GM23338 (cell line): ENCODE results near the gene ZNF561. TPM values are rescaled to one million over a fixed set of nuclear protein-coding genes. Genes with fewer than 3 reads are reported as not detected.

Experiments
- ATAC-seq: fragments of 200-7000 bp; cut with Tn5 transposase; 3 replicates; pipeline ENCODE4 v1.9.1; 2020
- DNase-seq: peaks from one replicate; pipeline ENCODE4 v3.0.0-alpha.2; 2015; ENCODE audit warnings: low spot score
- H2AFZ ChIP-seq: fragments of 200-600 bp; sonication (generic); 2 replicates; pipeline ENCODE4 v1.8.0; 2016; ENCODE audit warnings: antibody characterized with exemption, mild to moderate bottlenecking, moderate library complexity
- H3F3A ChIP-seq: fragments of 200-600 bp; sonication (generic); replicated peaks from 2 replicates; pipeline ENCODE4 v1.8.0; 2017; ENCODE audit warnings: antibody characterized with exemption, mixed run types, low read depth
- H3K27ac ChIP-seq: fragments of 200-600 bp; sonication (generic); 2 replicates; pipeline ENCODE4 v1.6.1; 2016; ENCODE audit warnings: low read depth
- H3K27me3 ChIP-seq: fragments of 200-600 bp; sonication (generic); 2 replicates; pipeline ENCODE4 v1.8.0; 2016; ENCODE audit warnings: mild to moderate bottlenecking, mixed run types, moderate library complexity; ENCODE audit not compliant: insufficient read depth
- H3K36me3 ChIP-seq: fragments of 200-600 bp; sonication (generic); 2 replicates; pipeline ENCODE4 v1.8.0; 2016; ENCODE audit warnings: mild to moderate bottlenecking; ENCODE audit not compliant: insufficient read depth
- H3K4me1 ChIP-seq: fragments of 200-600 bp; sonication (generic); 2 replicates; pipeline ENCODE4 v1.8.0; 2016; ENCODE audit warnings: mild to moderate bottlenecking, moderate library complexity; ENCODE audit not compliant: insufficient read depth
- H3K4me2 ChIP-seq: fragments of 200-600 bp; sonication (generic); 2 replicates; pipeline ENCODE4 v1.7.1; 2017; ENCODE audit warnings: mixed run types
- H3K4me3 ChIP-seq: fragments of 200-600 bp; sonication (generic); 2 replicates; pipeline ENCODE4 v1.6.1; 2016; ENCODE audit warnings: mixed run types
- H3K79me2 ChIP-seq: fragments of 200-600 bp; sonication (generic); replicated peaks from 2 replicates; pipeline ENCODE4 v1.8.0; 2017; ENCODE audit warnings: mild to moderate bottlenecking; ENCODE audit not compliant: insufficient read depth
- H3K9me2 ChIP-seq: fragments of 200-600 bp; sonication (generic); 2 replicates; pipeline ENCODE4 v1.8.0; 2017; ENCODE audit not compliant: insufficient read depth
- H4K20me1 ChIP-seq: fragments of 200-600 bp; sonication (generic); replicated peaks from 2 replicates; pipeline ENCODE4 v1.8.0; 2017; ENCODE audit warnings: mild to moderate bottlenecking; ENCODE audit not compliant: insufficient read depth
- H3K27ac Mint-ChIP-seq: 2 replicates; pipeline ENCODE4 v1.8.0; 2020; ENCODE audit warnings: inconsistent platforms, mild to moderate bottlenecking, moderate library complexity, mixed read lengths
- H3K27me3 Mint-ChIP-seq: 3 replicates; pipeline ENCODE4 v1.8.0; 2022; ENCODE audit warnings: low read depth, mild to moderate bottlenecking, moderate library complexity, mixed read lengths, inconsistent platforms; ENCODE audit not compliant: insufficient read depth, poor library complexity
- H3K36me3 Mint-ChIP-seq: 3 replicates; pipeline ENCODE4 v1.8.0; 2021; ENCODE audit warnings: low read depth, mild to moderate bottlenecking, inconsistent platforms, moderate library complexity, mixed read lengths
- H3K4me1 Mint-ChIP-seq: 3 replicates; pipeline ENCODE4 v1.8.0; 2020; ENCODE audit warnings: mild to moderate bottlenecking, inconsistent platforms, mixed read lengths
- H3K4me3 Mint-ChIP-seq: 3 replicates; pipeline ENCODE4 v1.8.0; 2021; ENCODE audit warnings: moderate library complexity, mild to moderate bottlenecking, inconsistent platforms, mixed read lengths
- H3K9me3 Mint-ChIP-seq: 3 replicates; pipeline ENCODE4 v1.8.0; 2020; ENCODE audit warnings: moderate library complexity, mild to moderate bottlenecking, inconsistent platforms, mixed read lengths
- CREB1 ChIP-seq: fragments of 250-450 bp; sonication (Bioruptor Pico); IDR thresholded peaks from 2 replicates; pipeline ENCODE4 v1.5.0; 2020; ENCODE audit warnings: low read depth, mild to moderate bottlenecking, moderate library complexity
- EZH2 ChIP-seq: fragments of 200-600 bp; sonication (generic); IDR thresholded peaks from one replicate; pipeline ENCODE4 v1.8.0; 2017; ENCODE audit warnings: antibody characterized with exemption, mild to moderate bottlenecking, low read depth; ENCODE audit not compliant: unreplicated experiment
- JUNB ChIP-seq: IDR thresholded peaks from one replicate; pipeline ENCODE4 v1.6.1; 2016; ENCODE audit warnings: antibody characterized with exemption; ENCODE audit not compliant: unreplicated experiment
- NANOG ChIP-seq: IDR thresholded peaks from 2 replicates; pipeline ENCODE4 v1.6.1; 2016; ENCODE audit warnings: antibody characterized with exemption, borderline replicate concordance
- POLR2AphosphoS5 ChIP-seq: IDR thresholded peaks from 2 replicates; pipeline ENCODE4 v1.6.1; 2016; ENCODE audit warnings: antibody characterized with exemption, low read depth
- STAT1 ChIP-seq: IDR thresholded peaks from one replicate; pipeline ENCODE4 v1.6.1; 2016; ENCODE audit warnings: antibody characterized with exemption; ENCODE audit not compliant: unreplicated experiment
- ZNF331 ChIP-seq: fragments of 250-450 bp; sonication (Bioruptor Pico); IDR thresholded peaks from 2 replicates; pipeline ENCODE4 v1.5.0; 2020; ENCODE audit warnings: low read depth, mild to moderate bottlenecking, moderate library complexity
- polyA plus RNA-seq: library from polyadenylated mRNA; unstranded; fragments of >200 nt; fragmentation: Nextera tagmentation; extraction: Ambion mirVana; gene quantifications from 2 replicates; pipeline ENCODE4 v1.2.1, GENCODE V29; 2016
- total RNA-seq: library from RNA; depleted of rRNA; stranded (reverse); fragments of >200 nt; shearing (Covaris generic); gene quantifications from 2 replicates; pipeline ENCODE4 v1.2.3, GENCODE V29; 2014
- TF ChIP-seq, protein P1 (sequence below): IDR thresholded peaks from 2 replicates; pipeline ENCODE4 v1.6.1; 2016; ENCODE audit warnings: antibody characterized with exemption
- TF ChIP-seq, protein P2 (sequence below): IDR thresholded peaks from one replicate; pipeline ENCODE4 v1.6.1; 2018; ENCODE audit warnings: antibody characterized with exemption; ENCODE audit not compliant: unreplicated experiment
- TF ChIP-seq, protein P3 (sequence below): fragments of 250-450 bp; sonication (Bioruptor Pico); IDR thresholded peaks from 2 replicates; pipeline ENCODE4 v1.5.0; 2020; ENCODE audit warnings: mild to moderate bottlenecking, moderate library complexity

ZNF561 gene
- total and polyA plus RNA-seq, 2 experiments from 2014 or later, result 22.7 to 71.1 TPM

DNA sequence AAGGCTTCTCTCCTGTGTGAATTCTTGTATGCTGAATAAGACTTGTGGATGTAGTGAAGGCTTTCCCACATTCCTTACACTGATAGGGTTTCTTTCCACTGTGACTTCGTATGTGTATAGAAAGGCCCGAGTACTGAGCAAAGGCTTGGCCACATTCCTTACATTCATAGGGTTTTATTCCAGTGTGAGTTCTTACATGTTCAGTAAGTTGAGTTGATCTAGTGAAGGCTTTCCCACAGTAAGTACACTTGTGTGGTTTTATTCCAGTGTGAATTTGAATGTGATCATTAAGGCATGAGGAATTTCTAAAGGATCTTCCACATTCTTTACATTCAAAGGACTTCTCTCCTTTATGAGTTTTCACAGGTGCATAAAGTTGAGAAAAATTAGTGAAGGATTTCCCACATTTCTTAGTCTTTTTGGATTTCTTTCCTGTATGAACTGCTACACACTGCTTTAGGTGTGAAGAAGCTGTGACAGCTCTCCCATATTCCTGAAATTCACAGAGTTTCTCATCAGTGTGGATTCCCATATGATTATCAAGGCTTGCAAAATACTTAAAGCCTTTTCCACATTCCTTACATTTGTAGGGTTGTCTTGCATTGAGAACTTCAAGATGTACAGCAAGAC lies 10.4 kb downstream of the ZNF561 start (continued):
- TF ChIP-seq, protein P1, sequence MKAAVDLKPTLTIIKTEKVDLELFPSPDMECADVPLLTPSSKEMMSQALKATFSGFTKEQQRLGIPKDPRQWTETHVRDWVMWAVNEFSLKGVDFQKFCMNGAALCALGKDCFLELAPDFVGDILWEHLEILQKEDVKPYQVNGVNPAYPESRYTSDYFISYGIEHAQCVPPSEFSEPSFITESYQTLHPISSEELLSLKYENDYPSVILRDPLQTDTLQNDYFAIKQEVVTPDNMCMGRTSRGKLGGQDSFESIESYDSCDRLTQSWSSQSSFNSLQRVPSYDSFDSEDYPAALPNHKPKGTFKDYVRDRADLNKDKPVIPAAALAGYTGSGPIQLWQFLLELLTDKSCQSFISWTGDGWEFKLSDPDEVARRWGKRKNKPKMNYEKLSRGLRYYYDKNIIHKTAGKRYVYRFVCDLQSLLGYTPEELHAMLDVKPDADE, result no peak
- TF ChIP-seq ZNF331 (CRISPR knock-in tag) (no peak), EZH2 (no peak), JUNB (no peak), POLR2AphosphoS5 (no peak), STAT1 (no peak)
- TF ChIP-seq, protein P2, sequence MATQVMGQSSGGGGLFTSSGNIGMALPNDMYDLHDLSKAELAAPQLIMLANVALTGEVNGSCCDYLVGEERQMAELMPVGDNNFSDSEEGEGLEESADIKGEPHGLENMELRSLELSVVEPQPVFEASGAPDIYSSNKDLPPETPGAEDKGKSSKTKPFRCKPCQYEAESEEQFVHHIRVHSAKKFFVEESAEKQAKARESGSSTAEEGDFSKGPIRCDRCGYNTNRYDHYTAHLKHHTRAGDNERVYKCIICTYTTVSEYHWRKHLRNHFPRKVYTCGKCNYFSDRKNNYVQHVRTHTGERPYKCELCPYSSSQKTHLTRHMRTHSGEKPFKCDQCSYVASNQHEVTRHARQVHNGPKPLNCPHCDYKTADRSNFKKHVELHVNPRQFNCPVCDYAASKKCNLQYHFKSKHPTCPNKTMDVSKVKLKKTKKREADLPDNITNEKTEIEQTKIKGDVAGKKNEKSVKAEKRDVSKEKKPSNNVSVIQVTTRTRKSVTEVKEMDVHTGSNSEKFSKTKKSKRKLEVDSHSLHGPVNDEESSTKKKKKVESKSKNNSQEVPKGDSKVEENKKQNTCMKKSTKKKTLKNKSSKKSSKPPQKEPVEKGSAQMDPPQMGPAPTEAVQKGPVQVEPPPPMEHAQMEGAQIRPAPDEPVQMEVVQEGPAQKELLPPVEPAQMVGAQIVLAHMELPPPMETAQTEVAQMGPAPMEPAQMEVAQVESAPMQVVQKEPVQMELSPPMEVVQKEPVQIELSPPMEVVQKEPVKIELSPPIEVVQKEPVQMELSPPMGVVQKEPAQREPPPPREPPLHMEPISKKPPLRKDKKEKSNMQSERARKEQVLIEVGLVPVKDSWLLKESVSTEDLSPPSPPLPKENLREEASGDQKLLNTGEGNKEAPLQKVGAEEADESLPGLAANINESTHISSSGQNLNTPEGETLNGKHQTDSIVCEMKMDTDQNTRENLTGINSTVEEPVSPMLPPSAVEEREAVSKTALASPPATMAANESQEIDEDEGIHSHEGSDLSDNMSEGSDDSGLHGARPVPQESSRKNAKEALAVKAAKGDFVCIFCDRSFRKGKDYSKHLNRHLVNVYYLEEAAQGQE, result no peak

GRCh38 chr19:9608912-9609311 lies 12.1 kb downstream of the ZNF561 start:
- H3K27me3 ChIP-seq, result no peaks in the 10 kb centered on the region
- H3K4me3 Mint-ChIP-seq, result no peak overlapping the region
- peaks cover 2% of the 10 kb centered on the region for H3K27me3 Mint-ChIP-seq
- H3K4me1 Mint-ChIP-seq, result no peaks in the 10 kb centered on the region
- peaks cover 66% of the 10 kb centered on the region for H3K9me3 Mint-ChIP-seq
- H3K4me2 ChIP-seq, result no peak overlapping the region
- no peaks in the 10 kb centered on the region for H4K20me1 ChIP-seq
- ATAC-seq (no peak), DNase-seq (no peak)
- peaks cover 2% of the 10 kb centered on the region; the same call in 1 of the 2 replicates for H3K79me2 ChIP-seq
- H2AFZ ChIP-seq, result no peak overlapping the region
- no peak overlapping the region for H3K4me3 ChIP-seq
- H3K36me3 ChIP-seq, result peaks cover 47% of the 10 kb centered on the region
- no peaks in the 10 kb centered on the region for H3K4me1 ChIP-seq
- H3K27ac Mint-ChIP-seq, result no peak overlapping the region
- no peak overlapping the region for H3K27ac ChIP-seq
- no peaks in the 10 kb centered on the region for H3K9me2 ChIP-seq
- H3K36me3 Mint-ChIP-seq, result peaks cover 71% of the 10 kb centered on the region
- TF ChIP-seq, protein P3, sequence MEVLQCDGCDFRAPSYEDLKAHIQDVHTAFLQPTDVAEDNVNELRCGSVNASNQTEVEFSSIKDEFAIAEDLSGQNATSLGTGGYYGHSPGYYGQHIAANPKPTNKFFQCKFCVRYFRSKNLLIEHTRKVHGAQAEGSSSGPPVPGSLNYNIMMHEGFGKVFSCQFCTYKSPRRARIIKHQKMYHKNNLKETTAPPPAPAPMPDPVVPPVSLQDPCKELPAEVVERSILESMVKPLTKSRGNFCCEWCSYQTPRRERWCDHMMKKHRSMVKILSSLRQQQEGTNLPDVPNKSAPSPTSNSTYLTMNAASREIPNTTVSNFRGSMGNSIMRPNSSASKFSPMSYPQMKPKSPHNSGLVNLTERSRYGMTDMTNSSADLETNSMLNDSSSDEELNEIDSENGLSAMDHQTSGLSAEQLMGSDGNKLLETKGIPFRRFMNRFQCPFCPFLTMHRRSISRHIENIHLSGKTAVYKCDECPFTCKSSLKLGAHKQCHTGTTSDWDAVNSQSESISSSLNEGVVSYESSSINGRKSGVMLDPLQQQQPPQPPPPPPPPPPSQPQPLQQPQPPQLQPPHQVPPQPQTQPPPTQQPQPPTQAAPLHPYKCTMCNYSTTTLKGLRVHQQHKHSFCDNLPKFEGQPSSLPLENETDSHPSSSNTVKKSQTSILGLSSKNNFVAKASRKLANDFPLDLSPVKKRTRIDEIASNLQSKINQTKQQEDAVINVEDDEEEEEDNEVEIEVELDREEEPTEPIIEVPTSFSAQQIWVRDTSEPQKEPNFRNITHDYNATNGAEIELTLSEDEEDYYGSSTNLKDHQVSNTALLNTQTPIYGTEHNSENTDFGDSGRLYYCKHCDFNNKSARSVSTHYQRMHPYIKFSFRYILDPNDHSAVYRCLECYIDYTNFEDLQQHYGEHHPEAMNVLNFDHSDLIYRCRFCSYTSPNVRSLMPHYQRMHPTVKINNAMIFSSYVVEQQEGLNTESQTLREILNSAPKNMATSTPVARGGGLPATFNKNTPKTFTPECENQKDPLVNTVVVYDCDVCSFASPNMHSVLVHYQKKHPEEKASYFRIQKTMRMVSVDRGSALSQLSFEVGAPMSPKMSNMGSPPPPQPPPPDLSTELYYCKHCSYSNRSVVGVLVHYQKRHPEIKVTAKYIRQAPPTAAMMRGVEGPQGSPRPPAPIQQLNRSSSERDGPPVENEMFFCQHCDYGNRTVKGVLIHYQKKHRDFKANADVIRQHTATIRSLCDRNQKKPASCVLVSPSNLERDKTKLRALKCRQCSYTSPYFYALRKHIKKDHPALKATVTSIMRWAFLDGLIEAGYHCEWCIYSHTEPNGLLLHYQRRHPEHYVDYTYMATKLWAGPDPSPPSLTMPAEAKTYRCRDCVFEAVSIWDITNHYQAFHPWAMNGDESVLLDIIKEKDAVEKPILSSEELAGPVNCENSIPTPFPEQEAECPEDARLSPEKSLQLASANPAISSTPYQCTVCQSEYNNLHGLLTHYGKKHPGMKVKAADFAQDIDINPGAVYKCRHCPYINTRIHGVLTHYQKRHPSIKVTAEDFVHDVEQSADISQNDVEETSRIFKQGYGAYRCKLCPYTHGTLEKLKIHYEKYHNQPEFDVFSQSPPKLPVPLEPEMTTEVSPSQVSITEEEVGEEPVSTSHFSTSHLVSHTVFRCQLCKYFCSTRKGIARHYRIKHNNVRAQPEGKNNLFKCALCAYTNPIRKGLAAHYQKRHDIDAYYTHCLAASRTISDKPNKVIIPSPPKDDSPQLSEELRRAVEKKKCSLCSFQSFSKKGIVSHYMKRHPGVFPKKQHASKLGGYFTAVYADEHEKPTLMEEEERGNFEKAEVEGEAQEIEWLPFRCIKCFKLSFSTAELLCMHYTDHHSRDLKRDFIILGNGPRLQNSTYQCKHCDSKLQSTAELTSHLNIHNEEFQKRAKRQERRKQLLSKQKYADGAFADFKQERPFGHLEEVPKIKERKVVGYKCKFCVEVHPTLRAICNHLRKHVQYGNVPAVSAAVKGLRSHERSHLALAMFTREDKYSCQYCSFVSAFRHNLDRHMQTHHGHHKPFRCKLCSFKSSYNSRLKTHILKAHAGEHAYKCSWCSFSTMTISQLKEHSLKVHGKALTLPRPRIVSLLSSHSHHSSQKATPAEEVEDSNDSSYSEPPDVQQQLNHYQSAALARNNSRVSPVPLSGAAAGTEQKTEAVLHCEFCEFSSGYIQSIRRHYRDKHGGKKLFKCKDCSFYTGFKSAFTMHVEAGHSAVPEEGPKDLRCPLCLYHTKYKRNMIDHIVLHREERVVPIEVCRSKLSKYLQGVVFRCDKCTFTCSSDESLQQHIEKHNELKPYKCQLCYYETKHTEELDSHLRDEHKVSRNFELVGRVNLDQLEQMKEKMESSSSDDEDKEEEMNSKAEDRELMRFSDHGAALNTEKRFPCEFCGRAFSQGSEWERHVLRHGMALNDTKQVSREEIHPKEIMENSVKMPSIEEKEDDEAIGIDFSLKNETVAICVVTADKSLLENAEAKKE (CRISPR knock-in tag), result no peak
- TF ChIP-seq, protein P1, result no peak
- TF ChIP-seq ZNF331 (CRISPR knock-in tag), result no peak
- TF ChIP-seq NANOG, result no peak
- no peak for TF ChIP-seq POLR2AphosphoS5
- TF ChIP-seq CREB1 (CRISPR knock-in tag), result no peak
- H3F3A ChIP-seq, result no peaks in the 10 kb centered on the region
